Endothelial cell (in vitro differentiated cells): ENCODE measurements around the gene JAK1. TPM values are rescaled to one million over a fixed set of nuclear protein-coding genes. Genes with fewer than 3 reads are reported as not detected.
"Not testable (repeated sequence)": the region's sequence is repeated elsewhere in the genome, so short reads cannot be mapped to it uniquely, and the experiment has no call there.

Experiments used
- DNase-seq: peaks from one replicate; pipeline ENCODE4 v3.0.0; 2021; ENCODE audit warnings: low spot score
- H3K27ac Mint-ChIP-seq: one replicate; pipeline ENCODE4 v1.8.0; 2021; ENCODE audit warnings: mixed read lengths, inconsistent platforms; ENCODE audit not compliant: unreplicated experiment
- H3K27me3 Mint-ChIP-seq: one replicate; pipeline ENCODE4 v1.8.0; 2021; ENCODE audit warnings: mild to moderate bottlenecking, moderate library complexity, mixed read lengths, inconsistent platforms; ENCODE audit not compliant: unreplicated experiment
- H3K36me3 Mint-ChIP-seq: one replicate; pipeline ENCODE4 v1.8.0; 2021; ENCODE audit warnings: mild to moderate bottlenecking, low read depth, mixed read lengths, inconsistent platforms; ENCODE audit not compliant: unreplicated experiment
- H3K4me1 Mint-ChIP-seq: one replicate; pipeline ENCODE4 v1.8.0; 2021; ENCODE audit warnings: mild to moderate bottlenecking, mixed read lengths, inconsistent platforms; ENCODE audit not compliant: unreplicated experiment
- H3K4me3 Mint-ChIP-seq: one replicate; pipeline ENCODE4 v1.8.0; 2021; ENCODE audit warnings: mild to moderate bottlenecking, mixed read lengths, inconsistent platforms; ENCODE audit not compliant: unreplicated experiment
- H3K9me3 Mint-ChIP-seq: one replicate; pipeline ENCODE4 v1.8.0; 2021; ENCODE audit warnings: mixed read lengths, inconsistent platforms; ENCODE audit not compliant: unreplicated experiment
- total RNA-seq: library from RNA; stranded (reverse); fragmentation: NEBNext Ultra II Directional; extraction: Animal tissue kit (Norgen Biotek cat#: 25700); gene quantifications from one replicate; pipeline ENCODE4 v1.2.1, GENCODE V29; 2021; ENCODE audit not compliant: unreplicated experiment
- TF ChIP-seq, protein P1 (sequence below): fragments of 200-600 bp; sonication (generic); IDR thresholded peaks from one replicate; pipeline ENCODE4 v1.5.0; 2021; ENCODE audit warnings: antibody characterized with exemption; ENCODE audit not compliant: unreplicated experiment

Gene JAK1
- total RNA-seq, 1 donor from 2014 or later = 202 TPM

DNA sequence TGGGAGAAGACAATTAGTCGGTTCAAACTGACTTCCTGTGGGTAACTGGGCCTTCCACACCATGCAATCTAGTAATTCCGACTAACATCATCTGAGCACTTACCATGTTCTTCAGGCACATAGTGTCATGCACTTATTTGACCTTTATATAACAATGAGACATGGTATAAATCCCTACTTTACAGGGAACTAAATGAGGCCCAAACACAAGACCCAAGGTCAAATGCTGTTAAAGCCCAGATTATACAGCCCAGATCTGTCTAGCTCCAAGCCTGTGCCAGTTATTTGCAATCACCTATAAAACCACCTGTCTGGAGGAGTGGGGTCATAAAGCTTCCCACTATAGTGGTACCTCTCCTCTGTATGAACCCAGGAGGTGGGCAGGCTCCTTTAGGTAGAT, 40.8 kb downstream of the JAK1 start:
- H3K36me3 Mint-ChIP-seq = peaks cover 11% of the 10 kb centered on the region
- TF ChIP-seq, protein P1, sequence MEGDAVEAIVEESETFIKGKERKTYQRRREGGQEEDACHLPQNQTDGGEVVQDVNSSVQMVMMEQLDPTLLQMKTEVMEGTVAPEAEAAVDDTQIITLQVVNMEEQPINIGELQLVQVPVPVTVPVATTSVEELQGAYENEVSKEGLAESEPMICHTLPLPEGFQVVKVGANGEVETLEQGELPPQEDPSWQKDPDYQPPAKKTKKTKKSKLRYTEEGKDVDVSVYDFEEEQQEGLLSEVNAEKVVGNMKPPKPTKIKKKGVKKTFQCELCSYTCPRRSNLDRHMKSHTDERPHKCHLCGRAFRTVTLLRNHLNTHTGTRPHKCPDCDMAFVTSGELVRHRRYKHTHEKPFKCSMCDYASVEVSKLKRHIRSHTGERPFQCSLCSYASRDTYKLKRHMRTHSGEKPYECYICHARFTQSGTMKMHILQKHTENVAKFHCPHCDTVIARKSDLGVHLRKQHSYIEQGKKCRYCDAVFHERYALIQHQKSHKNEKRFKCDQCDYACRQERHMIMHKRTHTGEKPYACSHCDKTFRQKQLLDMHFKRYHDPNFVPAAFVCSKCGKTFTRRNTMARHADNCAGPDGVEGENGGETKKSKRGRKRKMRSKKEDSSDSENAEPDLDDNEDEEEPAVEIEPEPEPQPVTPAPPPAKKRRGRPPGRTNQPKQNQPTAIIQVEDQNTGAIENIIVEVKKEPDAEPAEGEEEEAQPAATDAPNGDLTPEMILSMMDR = no peak
- no peaks in the 10 kb centered on the region for H3K9me3 Mint-ChIP-seq
- H3K27me3 Mint-ChIP-seq = peaks cover 6% of the 10 kb centered on the region
- no peak for DNase-seq
- H3K4me3 Mint-ChIP-seq = no peak overlapping the region
- peak overlapping the region; percentile 62 for H3K27ac Mint-ChIP-seq
- peaks cover 69% of the 10 kb centered on the region for H3K4me1 Mint-ChIP-seq

GRCh38 chr1:64923294-64923718, 43.0 kb downstream of the JAK1 start:
- no peak for DNase-seq
- TF ChIP-seq, protein P1 = no peak
- Mint-ChIP-seq H3K27ac (no peak overlapping the region), H3K36me3 (peaks cover 10% of the 10 kb centered on the region), H3K27me3 (peaks cover 8% of the 10 kb centered on the region), H3K4me1 (peaks cover 67% of the 10 kb centered on the region), H3K4me3 (no peak overlapping the region), H3K9me3 (no peaks in the 10 kb centered on the region)

DNA sequence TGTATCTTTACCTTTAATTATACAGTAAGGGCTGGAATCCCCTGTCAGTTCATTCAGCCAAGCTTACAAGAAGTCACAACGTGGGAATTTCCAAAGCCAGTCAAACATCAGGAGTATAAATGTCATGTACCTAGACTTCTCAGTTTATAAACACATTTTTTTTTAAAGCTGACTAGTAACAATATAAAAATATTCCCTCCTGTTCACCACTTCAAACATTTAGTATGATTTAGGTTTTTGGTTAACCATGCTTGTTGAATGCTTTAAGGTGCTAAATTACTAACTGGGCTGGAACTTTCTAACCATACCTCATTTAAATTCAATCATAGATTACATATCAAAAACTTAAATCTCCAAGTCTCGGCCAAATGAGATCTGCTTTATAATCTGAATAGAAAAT, 44.0 kb downstream of the JAK1 start:
- H3K4me3 Mint-ChIP-seq = no peak overlapping the region
- no peak for DNase-seq
- TF ChIP-seq, protein P1 = no peak
- peak overlapping the region; percentile 11 for H3K27ac Mint-ChIP-seq
- H3K27me3 Mint-ChIP-seq = peaks cover 9% of the 10 kb centered on the region
- peaks cover 65% of the 10 kb centered on the region for H3K4me1 Mint-ChIP-seq
- peaks cover 8% of the 10 kb centered on the region for H3K36me3 Mint-ChIP-seq
- no peaks in the 10 kb centered on the region for H3K9me3 Mint-ChIP-seq

GRCh38 chr1:64921771-64922170, 44.6 kb downstream of the JAK1 start:
- no peak overlapping the region for H3K27ac Mint-ChIP-seq
- peaks cover 65% of the 10 kb centered on the region for H3K4me1 Mint-ChIP-seq
- no peaks in the 10 kb centered on the region for H3K9me3 Mint-ChIP-seq
- H3K4me3 Mint-ChIP-seq = no peak overlapping the region
- no peak for DNase-seq
- peaks cover 6% of the 10 kb centered on the region for H3K27me3 Mint-ChIP-seq
- peaks cover 2% of the 10 kb centered on the region for H3K36me3 Mint-ChIP-seq
- TF ChIP-seq, protein P1 = no peak

- peaks cover 65% of the 10 kb centered on the region for H3K4me1 Mint-ChIP-seq
- no peaks in the 10 kb centered on the region for H3K9me3 Mint-ChIP-seq
- peak overlapping the region; percentile 64 for H3K27ac Mint-ChIP-seq
- no peak overlapping the region for H3K4me3 Mint-ChIP-seq
- no peaks in the 10 kb centered on the region for H3K36me3 Mint-ChIP-seq
- TF ChIP-seq, protein P1 = no peak
- H3K27me3 Mint-ChIP-seq = peaks cover 4% of the 10 kb centered on the region
- no peak for DNase-seq
These were observed 45.3 kb downstream of the JAK1 start for GRCh38 chr1:64920941-64921589.

DNA sequence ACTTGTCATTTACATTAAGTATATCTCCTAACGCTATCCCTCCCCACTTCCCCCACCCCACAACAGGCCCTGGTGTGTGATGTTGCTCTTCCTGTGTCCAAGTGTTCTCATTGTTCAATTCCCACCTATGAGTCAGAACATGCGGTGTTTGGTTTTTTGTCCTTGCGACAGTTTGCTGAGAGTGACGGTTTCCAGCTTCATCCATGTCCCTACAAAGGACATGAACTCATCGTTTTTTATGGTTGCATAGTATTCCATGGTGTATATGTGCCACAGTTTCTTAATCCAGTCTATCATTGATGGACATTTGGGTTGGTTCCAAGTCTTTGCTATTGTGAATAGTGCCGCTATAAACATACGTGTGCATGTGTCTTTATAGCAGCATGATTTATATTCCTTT, 47.2 kb downstream of the JAK1 start:
- H3K4me1 Mint-ChIP-seq = peaks cover 69% of the 10 kb centered on the region
- H3K27ac Mint-ChIP-seq, H3K36me3 Mint-ChIP-seq, H3K4me3 Mint-ChIP-seq, H3K27me3 Mint-ChIP-seq, H3K9me3 Mint-ChIP-seq, DNase-seq: not testable (repeated sequence)
